NCI-H510A (cell line): ENCODE results near the gene CNGA3.
"Not testable (repeated sequence)": the region's sequence is repeated elsewhere in the genome, so short reads cannot be mapped to it uniquely, and the experiment has no call there.

ENCODE experiments used
- DNase-seq: peaks from one replicate; lab custom pipeline; 2025; lab: John Stamatoyannopoulos, UW

The CNGA3 gene

DNA sequence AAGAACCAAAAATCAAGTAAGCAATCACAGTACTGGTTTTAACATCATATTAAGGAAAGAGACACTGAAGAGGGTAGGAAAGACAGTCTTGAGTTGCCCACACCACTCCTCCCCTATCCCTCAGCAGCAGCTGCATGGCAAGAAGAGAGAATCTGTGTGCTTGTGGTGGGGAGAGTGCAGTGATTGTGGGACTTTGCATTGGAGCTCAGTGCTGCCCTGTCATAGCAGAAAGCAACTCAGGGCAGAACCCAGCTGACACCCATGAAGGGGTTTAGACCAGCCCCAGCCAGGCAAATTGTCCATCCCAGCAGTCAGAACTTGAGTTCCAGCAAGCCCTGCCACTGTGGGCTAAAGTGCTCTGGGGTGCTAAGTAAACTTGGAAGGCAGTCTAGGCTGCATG is 57.6 kb downstream of the CNGA3 start:
- no peak for DNase-seq

DNA sequence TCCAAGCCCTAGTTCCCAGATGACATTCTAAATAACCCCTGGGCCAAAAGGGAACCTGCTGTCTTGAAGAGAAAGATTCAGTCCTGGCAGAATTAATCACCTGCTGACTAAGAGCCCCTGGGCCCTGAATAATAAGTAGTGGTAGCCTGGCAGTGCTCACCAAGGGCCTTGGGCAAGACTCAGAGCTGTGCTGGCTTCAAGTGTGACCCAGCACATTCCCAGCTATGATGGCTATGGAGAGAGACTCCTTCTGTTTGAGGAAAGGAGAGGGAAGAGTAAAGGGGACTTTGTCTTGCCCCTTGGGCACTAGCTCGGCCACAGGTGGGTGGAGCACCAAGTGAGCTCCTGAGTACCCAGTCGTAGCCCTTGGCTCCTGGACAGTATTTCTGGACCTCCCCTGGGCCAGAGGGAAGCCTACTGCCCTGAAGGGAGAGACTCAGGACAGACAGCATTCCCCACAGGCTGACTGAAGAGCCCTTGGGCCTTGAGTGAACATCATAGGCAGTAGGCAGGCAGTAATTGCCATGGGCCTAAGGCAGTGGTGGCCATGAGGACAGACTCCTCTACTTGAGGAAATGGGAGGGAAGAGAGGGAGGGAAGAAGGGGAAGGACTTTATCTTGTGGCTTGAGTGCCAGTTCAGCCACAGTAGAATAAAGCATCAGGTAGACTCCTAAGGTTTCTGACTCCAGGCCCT is 58.4 kb downstream of the CNGA3 start:
- DNase-seq: no peak

DNA sequence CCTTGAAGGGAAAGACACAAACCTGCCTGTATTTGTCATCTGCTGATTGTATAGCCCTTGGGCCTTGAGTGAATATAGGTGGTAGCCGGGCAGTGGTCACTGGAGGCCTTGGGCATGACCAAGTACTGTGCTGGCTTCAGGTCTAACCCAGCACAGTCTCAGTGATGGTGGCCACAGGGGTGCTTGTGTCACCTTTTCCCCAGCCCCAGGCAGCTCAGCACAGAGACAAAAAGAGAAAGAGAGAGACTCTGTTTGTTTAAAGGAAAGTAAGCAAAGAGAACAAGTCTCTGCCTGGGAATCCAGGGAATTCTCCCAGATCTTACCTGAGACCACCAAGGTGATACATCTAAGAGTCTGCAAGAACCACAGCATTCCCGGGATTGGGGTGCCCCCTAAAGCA is 59.0 kb downstream of the CNGA3 start:
- no peak for DNase-seq

GRCh38 chr2:98408155-98408554 is 61.9 kb downstream of the CNGA3 start:
- no peak for DNase-seq

GRCh38 chr2:98412751-98413458 is 66.6 kb downstream of the CNGA3 start:
- no peak for DNase-seq

- not testable (repeated sequence) for DNase-seq
Observed at GRCh38 chr2:98414246-98414645, 68.0 kb downstream of the CNGA3 start.

- DNase-seq: not testable (repeated sequence)
Observed at GRCh38 chr2:98415719-98416248, 69.5 kb downstream of the CNGA3 start.

- no peak for DNase-seq
Observed at GRCh38 chr2:98416383-98417159, 70.3 kb downstream of the CNGA3 start.

DNA sequence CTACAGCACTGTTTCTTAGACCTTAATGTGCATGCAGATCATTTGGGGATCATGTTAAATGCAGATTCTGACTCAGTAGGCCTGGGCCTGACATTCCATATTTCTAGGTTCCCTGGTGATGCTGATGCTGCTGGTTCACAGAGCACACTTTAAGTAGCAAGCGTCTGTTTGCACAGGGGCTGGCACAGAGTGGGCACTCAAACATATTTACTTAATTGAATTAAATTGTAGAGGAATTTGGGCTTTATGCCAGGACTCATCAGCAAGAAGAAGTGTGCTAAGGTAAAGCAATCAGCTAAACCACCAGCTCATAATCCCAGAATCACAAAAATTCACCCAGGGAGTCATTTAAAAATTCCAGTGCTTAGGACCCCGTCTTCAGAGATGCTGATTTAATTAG is 73.3 kb downstream of the CNGA3 start:
- DNase-seq: no peak

GRCh38 chr2:98419977-98420725 is 73.9 kb downstream of the CNGA3 start:
- DNase-seq: no peak

- DNase-seq: no peak
Observed at GRCh38 chr2:98422449-98422848, 76.2 kb downstream of the CNGA3 start.

DNA sequence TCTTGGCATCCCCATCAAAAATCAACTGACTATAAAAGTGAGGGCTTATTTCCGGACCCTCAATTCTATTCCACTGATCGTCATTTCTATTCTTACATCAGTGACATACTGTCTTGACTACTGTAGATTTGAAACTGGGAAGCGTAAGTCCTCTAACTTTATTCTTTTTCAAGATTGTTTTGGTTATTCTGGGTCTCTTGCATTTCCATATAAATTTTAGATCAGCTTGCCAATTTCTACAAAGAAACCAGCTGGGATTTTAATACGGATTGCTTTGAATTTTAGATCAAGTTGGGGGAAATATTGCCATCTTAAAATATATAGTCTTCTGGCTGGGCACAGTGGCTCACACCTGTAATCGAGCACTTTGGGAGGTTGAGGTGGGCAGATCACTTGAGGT is 80.5 kb downstream of the CNGA3 start:
- no peak for DNase-seq

DNA sequence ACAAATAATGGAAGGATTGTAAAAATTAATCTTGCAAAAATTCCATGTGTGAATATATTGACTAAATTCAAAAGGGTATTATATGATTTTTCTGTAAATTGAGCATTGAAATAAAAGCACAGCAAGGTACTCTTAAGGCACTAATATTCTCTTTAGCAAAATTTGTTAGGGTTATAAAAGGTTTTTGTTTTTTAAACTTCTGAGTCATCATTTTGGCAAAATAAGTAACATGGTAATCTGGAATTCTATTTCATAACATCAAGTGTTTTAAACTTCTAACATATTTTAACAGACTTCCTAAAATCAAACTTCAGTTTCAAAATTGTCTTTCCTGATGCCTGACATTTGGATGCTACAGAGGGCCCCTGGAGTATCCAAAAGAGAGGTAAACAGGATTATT is 85.9 kb downstream of the CNGA3 start:
- no peak for DNase-seq

DNA sequence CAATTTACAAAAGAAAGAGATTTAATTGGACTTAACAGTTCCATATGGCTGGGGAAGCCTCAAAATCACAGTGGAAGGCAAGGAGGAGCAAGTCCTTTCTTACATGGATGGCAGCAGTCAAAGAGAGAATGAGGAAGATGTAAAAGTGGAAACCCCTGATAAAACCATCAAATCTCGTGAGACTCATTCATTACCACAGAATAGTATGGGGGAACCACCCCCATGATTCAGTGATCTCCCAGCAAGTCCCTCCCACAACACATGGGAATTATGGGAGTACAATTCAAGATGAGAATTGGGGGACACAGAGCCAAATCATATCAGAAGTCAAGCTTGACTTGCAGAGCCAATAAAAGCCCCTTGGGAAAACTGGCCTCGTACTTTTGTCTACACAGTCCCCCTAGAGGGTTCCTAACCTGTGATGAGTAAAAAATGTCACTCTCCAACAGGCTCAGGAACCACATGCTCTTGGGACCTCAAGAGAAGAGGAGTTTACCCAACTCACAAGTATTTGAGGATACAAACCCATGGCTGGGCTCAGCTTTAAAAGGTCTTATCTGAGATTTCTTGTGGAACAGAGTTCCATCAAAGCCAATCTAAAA is 87.2 kb downstream of the CNGA3 start:
- DNase-seq: no peak

- no peak for DNase-seq
Observed at GRCh38 chr2:98434492-98434891, 88.2 kb downstream of the CNGA3 start.

DNA sequence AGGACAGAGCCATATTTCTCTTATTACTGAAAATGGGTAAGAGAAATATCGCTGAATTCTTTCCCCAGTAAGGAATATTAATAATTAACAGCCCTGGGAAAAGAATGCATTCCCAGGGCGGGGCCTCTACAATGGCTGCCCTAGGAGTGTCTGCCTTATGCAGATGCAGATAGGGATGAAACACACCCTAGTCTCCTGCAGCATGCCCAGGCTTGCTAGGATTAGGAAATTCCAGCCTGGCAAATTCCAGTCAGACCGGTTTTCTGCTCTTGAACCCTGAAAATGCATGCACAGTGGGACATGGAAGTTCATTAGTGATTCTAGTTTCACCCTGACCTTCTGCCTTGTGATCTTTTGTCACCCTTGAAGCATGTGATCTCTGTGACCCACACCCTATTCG is 89.4 kb downstream of the CNGA3 start:
- not testable (repeated sequence) for DNase-seq

DNA sequence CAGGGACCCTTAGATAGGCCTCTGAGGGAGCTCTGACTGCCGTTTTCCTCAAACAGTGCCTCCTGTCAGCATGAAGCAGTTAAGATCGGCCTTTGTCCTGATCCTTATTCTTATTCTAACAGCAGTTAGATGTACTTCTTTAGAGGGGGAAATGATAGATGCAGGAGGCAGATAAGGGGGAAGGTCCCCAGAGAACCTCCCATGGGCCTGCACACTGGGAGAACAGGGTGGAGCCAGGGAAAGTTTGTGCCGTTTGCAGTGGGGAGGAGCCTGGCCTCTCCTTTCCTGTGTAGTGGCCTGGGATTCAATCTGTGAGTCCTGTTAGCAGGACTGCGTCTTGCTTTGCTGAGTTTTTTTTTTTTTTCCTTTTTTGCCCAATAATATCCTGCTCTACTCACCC is 90.5 kb downstream of the CNGA3 start:
- DNase-seq: no peak

DNA sequence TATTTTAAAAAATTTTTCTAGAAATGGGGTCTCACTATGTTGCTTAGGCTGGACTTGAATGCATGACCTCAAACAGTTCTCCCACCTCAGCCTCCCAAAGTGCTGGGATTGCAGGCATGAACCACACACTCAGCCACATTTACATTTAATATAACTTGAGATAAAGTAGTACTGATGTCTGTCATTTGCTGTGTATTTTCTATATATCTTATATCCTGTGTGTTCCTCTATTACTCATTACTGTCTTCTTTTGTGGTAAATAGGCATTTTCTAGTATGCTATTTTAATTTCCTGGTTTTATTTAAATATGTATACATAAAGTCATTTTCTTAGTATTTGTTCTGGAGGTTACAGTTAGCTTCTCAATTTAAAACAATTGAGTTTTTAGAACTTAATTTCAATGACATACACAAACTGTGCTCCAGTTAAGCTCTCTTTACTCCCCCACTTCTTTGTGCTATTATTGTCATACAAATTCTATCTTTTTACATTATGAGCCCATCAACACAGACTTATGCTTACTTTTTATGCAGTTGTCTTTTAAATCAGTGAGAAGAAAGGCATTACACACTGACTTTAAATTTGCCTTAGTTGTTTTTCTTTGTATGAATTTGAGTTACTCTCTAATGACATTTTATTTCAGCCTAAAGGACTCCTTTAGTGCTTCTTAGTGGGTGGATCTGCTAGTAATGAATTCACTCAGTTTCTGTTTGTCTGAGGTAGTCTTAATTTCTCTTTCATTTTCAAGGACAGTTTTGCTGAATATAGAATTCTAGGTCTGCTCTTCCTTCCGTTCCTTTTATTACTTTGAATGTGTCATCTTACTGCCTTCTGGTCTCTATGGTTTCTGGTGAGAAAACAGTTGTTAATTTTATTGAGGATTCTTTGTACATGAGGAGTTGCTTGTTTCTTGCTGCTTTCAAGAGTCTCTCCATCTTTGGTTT is 92.2 kb downstream of the CNGA3 start:
- no peak for DNase-seq

- DNase-seq: no peak
Observed at GRCh38 chr2:98441706-98442450, 95.6 kb downstream of the CNGA3 start.

GRCh38 chr2:98442488-98442887 is 96.2 kb downstream of the CNGA3 start:
- no peak for DNase-seq
